ENCODE results near the gene GPR132.

DNA sequence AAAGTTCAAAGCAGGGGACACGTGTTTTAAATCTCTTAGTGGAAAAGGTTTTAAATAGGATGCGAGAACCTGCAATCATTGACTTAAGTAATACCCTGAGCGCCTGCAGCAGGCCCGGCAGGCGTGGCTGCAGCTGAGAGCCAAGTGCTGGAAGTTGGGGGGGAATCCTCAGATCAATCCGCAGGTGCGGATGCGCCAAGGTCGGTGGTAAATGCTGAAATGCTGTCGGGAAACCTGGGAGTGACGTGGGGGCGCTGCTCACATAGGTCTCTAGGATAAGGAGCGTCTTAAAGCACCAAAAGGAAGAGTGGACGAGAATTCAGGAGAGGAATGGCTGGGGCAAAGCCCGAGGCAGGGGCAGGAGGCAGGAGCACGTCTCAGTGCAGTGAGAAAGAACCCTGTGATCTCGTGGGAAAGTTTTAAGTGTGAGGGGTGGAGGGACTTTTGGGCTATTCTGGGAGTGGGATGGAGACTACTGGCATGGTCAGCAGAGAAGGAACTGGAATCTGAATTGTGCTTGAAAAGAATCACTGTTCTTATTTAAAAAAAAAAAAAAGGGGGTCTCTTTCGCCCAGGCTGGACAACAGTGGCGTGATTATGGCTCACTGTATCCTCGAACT, 43.5 kb downstream of the GPR132 start:
- TF ChIP-seq, protein P1, sequence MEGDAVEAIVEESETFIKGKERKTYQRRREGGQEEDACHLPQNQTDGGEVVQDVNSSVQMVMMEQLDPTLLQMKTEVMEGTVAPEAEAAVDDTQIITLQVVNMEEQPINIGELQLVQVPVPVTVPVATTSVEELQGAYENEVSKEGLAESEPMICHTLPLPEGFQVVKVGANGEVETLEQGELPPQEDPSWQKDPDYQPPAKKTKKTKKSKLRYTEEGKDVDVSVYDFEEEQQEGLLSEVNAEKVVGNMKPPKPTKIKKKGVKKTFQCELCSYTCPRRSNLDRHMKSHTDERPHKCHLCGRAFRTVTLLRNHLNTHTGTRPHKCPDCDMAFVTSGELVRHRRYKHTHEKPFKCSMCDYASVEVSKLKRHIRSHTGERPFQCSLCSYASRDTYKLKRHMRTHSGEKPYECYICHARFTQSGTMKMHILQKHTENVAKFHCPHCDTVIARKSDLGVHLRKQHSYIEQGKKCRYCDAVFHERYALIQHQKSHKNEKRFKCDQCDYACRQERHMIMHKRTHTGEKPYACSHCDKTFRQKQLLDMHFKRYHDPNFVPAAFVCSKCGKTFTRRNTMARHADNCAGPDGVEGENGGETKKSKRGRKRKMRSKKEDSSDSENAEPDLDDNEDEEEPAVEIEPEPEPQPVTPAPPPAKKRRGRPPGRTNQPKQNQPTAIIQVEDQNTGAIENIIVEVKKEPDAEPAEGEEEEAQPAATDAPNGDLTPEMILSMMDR (IDR thresholded peaks at IDR 0.05), result no peak
- no peak for TF ChIP-seq POLR2A (IDR thresholded peaks at IDR 0.05)
